ENCODE results near the gene ADGRG7.

Gene ADGRG7

GRCh38 chr3:100743535-100743934, 134.1 kb downstream of the ADGRG7 start:
- DNase-seq (no peak), ATAC-seq (no peak)

GRCh38 chr3:100744671-100745070, 135.3 kb downstream of the ADGRG7 start:
- ATAC-seq (no peak), DNase-seq (no peak)
